HG02610 (cell line): ENCODE data around the gene RAB38.

Experiments
- ATAC-seq: cut with Tn5 transposase; IDR thresholded peaks from one replicate; pipeline ENCODE4 v1.9.1; 2021; ENCODE audit warnings: mild to moderate bottlenecking, moderate library complexity; ENCODE audit not compliant: unreplicated experiment

The RAB38 gene

GRCh38 chr11:88105526-88105925 is 69.7 kb downstream of the RAB38 start:
- no peak for ATAC-seq

- ATAC-seq = no peak
Observed at GRCh38 chr11:88104408-88104807, 70.8 kb downstream of the RAB38 start.

- ATAC-seq = peak; percentile 77
Observed at GRCh38 chr11:88103337-88104206, 71.7 kb downstream of the RAB38 start.

DNA sequence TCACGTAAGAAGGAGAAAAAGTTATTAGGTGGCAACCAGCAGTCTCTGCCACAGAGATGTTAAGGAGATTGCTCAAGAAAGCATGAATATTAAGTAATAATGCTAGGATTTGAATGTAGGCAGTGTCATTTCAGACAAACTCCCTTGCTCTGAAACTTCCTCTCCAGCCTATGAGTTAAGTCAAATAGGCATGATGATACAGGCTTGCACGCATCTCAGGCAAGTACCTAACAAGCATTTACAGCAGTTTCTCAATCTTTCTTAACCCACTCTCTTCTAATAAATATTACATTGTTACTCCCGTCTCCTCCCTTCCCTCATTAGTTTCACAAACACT is 72.7 kb downstream of the RAB38 start:
- no peak for ATAC-seq

GRCh38 chr11:88101881-88102597 is 73.2 kb downstream of the RAB38 start:
- ATAC-seq = no peak

- no peak for ATAC-seq
Observed at GRCh38 chr11:88100151-88100550, 75.1 kb downstream of the RAB38 start.

GRCh38 chr11:88098289-88098688 is 77.0 kb downstream of the RAB38 start:
- ATAC-seq = no peak

DNA sequence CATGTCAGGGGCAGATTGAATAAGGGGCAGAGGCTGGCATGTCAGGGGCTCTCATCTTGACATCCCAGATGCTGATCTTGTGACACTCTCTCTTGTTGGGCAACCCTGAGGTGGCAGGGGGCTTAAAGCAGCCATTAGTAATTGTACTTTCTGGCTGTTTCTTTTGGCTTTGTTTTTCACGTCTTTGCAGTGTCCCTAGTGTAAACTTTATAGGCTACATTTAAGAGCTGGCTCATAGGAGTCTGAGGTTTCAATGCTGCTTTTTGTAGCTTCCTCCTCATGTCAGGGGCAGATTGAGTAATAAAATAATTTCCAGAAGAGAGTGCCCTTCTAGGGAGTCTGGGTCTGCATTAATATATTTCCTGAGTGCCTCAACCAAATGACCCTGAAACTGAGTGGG is 86.1 kb downstream of the RAB38 start:
- no peak for ATAC-seq

GRCh38 chr11:88087337-88087736 is 87.9 kb downstream of the RAB38 start:
- ATAC-seq = no peak

DNA sequence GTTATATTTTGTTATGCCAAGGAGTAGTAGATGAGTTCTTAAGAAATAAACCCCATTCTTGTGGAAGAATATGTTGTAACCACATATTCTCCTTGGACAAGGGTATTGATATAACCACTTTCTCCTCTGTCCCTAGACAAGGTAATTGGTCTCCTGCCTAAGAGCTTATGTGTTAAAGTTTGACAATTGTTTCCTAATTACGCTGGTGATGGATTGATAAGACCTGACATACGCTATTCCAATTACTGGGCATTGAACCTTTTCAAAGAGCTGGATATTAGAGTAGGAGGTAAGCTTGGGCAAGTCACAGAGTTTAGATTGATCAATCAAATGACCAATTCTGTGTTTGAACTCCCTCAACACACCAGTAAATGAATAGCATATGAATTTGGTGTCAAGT is 88.9 kb downstream of the RAB38 start:
- no peak for ATAC-seq

DNA sequence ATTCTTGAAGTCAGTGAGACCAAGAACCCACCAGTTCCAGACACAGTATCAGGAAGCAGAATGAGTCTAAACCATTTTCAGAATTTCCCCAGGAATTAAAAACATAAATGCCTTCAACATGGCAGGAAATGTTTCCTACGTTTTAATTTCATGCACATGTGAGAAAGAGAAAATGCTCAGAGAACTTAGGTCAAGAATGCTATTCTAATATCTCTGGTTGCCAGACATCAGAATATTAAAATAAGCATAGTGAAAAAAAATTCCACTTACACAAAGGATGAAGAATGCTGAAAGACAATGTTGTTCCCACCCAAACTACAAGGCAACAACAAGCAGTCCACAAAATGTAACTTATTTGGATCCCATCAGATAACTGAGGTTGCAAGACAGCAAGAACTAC is 104.8 kb downstream of the RAB38 start:
- ATAC-seq = no peak

DNA sequence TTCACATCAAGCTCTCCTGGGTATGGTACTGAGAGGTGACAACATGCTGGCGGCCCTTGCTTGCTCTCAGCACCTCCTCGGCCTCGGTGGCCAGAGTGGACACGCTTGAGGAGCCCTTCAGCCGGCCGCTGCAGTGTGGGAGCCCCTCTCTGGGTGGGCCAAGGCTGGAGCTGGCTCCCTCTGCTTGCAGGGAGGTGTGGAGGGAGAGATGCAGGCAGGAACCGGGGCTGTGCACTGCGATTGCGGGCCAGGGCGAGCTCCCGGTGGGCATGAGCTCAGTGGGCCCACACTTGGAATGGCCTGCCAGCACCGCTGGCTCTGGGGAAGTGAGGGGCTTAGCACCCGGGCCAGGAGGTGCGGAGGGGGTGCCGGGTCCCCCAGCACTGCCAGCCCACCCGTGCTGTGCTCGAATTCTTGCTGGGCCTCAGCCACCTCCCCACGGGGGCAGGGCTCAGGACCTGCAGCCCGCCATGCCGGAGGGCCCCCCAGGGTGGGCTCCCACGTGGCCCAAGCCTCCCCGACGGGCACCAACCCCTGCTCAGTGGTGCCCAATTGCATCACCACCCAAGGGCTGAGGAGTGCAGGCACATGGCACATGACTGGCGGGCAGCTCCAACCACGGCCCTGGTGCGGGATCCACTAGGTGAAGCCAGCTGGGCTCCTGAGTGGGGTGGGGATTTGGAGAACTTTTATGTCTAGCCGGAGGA is 106.2 kb downstream of the RAB38 start:
- no peak for ATAC-seq

GRCh38 chr11:88066090-88066489 is 109.2 kb downstream of the RAB38 start:
- ATAC-seq = no peak

- no peak for ATAC-seq
Observed at GRCh38 chr11:88064097-88064705, 111.0 kb downstream of the RAB38 start.
